Caco-2 (cell line): Measurements from ENCODE around the gene EHMT1. TPM values are rescaled to one million over a fixed set of nuclear protein-coding genes. Genes with fewer than 3 reads are reported as not detected.

Source experiments
- BruUV-seq: library from RNA; stranded (reverse); fragments of 400-500 nt; replicated peaks from 2 replicates; lab custom pipeline; 2021; lab: Mats Ljungman, UMichigan
- CTCF ChIA-PET: fragments of 300-600 bp; sonication (Branson Sonifier 250); formaldehyde crosslinking; loops from one replicate; lab custom pipeline; 2022; ENCODE audit warnings: antibody characterized with exemption; lab: Charles Lee
- POLR2A ChIA-PET: fragments of 300-600 bp; sonication (Branson Sonifier 250); formaldehyde crosslinking; loops from one replicate; lab custom pipeline; 2022; ENCODE audit warnings: antibody characterized with exemption; lab: Charles Lee
- DNase-seq, 2 experiments: peaks; one replicate each; pipeline versions ENCODE4 v3.0.0 to v3.0.0-alpha.2; 2020 to 2022
- H3K27me3 ChIP-seq: replicated peaks from 2 replicates; pipeline ENCODE4 v1.6.0; 2011; ENCODE audit warnings: low read length; ENCODE audit not compliant: control insufficient read depth, insufficient read depth
- H3K36me3 ChIP-seq: 2 replicates; pipeline ENCODE4 v1.5.1; 2011; ENCODE audit warnings: low read length; ENCODE audit not compliant: control insufficient read depth, insufficient read depth
- H3K4me1 ChIP-seq: fragments of 250-450 bp; sonication (Bioruptor Pico); 2 replicates; pipeline ENCODE4 v1.5.1; 2020; ENCODE audit warnings: mild to moderate bottlenecking
- H3K4me3 ChIP-seq: 2 replicates; pipeline ENCODE4 v1.5.1; 2011; ENCODE audit warnings: low read depth, mild to moderate bottlenecking, control low read depth, low read length
- H3K9me3 ChIP-seq: fragments of 250-450 bp; sonication (Bioruptor Pico); 2 replicates; pipeline ENCODE4 v1.5.1; 2020; ENCODE audit warnings: mild to moderate bottlenecking, moderate library complexity
- H3K27ac Mint-ChIP-seq: one replicate; pipeline ENCODE4 v1.8.0; 2022; ENCODE audit warnings: mixed read lengths; ENCODE audit not compliant: unreplicated experiment
- H3K27me3 Mint-ChIP-seq: one replicate; pipeline ENCODE4 v1.8.0; 2022; ENCODE audit warnings: mixed read lengths; ENCODE audit not compliant: insufficient read depth, unreplicated experiment
- H3K36me3 Mint-ChIP-seq: one replicate; pipeline ENCODE4 v1.8.0; 2022; ENCODE audit warnings: mild to moderate bottlenecking, mixed read lengths; ENCODE audit not compliant: insufficient read depth, unreplicated experiment
- H3K4me1 Mint-ChIP-seq: one replicate; pipeline ENCODE4 v1.8.0; 2022; ENCODE audit warnings: low read depth, mixed read lengths; ENCODE audit not compliant: unreplicated experiment
- H3K4me3 Mint-ChIP-seq: one replicate; pipeline ENCODE4 v1.8.0; 2022; ENCODE audit warnings: mild to moderate bottlenecking, moderate library complexity, mixed read lengths; ENCODE audit not compliant: unreplicated experiment
- H3K9me3 Mint-ChIP-seq: one replicate; pipeline ENCODE4 v1.8.0; 2022; ENCODE audit warnings: mixed read lengths; ENCODE audit not compliant: unreplicated experiment
- CTCF ChIP-seq, 2 experiments: fragments of 200-600 bp in 1 of 2; IDR thresholded peaks; 1 replicate in 1 of 2; 2 replicates in 1 of 2; pipeline versions ENCODE4 v1.5.1 to v1.8.0; 2011 to 2022; ENCODE audit warnings: antibody characterized with exemption in 1 of 2, control low read depth in 1 of 2, inconsistent platforms in 1 of 2, low read depth in 1 of 2, low read length in 1 of 2, mild to moderate bottlenecking in 1 of 2, moderate library complexity in 1 of 2; ENCODE audit not compliant: insufficient read depth in 1 of 2, severe bottlenecking in 1 of 2, unreplicated experiment in 1 of 2
- intact Hi-C: fragments of 100-400 bp; cut with micrococcal nuclease; formaldehyde crosslinking; loops from one replicate; pipeline ENCODE4 v1.10.0; 2022; ENCODE audit not compliant: unreplicated experiment
- total RNA-seq: library from RNA; stranded (reverse); gene quantifications from 2 replicates; pipeline ENCODE4 v1.2.3, GENCODE V29; 2022

The EHMT1 gene
- total RNA-seq, 1 experiment from 2014 or later: 92.9 TPM

GRCh38 chr9:137574192-137574591 lies 44.6 kb upstream of the EHMT1 start:
- no peaks in the 10 kb centered on the region for H3K4me1 Mint-ChIP-seq
- no peaks in the 10 kb centered on the region for H3K9me3 ChIP-seq
- no peak overlapping the region for H3K4me3 Mint-ChIP-seq
- peaks cover 12% of the 10 kb centered on the region for H3K4me1 ChIP-seq
- no peaks in the 10 kb centered on the region for H3K27me3 ChIP-seq
- no peaks in the 10 kb centered on the region for H3K27me3 Mint-ChIP-seq
- no peak for DNase-seq
- no peaks in the 10 kb centered on the region; the same call in 1 of the 2 replicates for H3K36me3 ChIP-seq
- H3K4me3 ChIP-seq: no peak overlapping the region
- POLR2A ChIA-PET: no interaction called here
- no peaks in the 10 kb centered on the region for H3K9me3 Mint-ChIP-seq
- peaks cover 85% of the 10 kb centered on the region for H3K36me3 Mint-ChIP-seq
- CTCF ChIA-PET: no interaction called here
- BruUV-seq: no TSS peak
- intact Hi-C loops: no loop called here
- H3K27ac Mint-ChIP-seq: no peak overlapping the region
- TF ChIP-seq CTCF (IDR thresholded peaks at IDR 0.05; ENCODE audit: insufficient read depth in 1 of 2, low read depth in 1 of 2, low read length in 1 of 2, severe bottlenecking in 1 of 2, unreplicated experiment in 1 of 2): no peak

- H3K4me3 Mint-ChIP-seq: no peak overlapping the region
- peaks cover 82% of the 10 kb centered on the region for H3K36me3 Mint-ChIP-seq
- no peak for DNase-seq
- no peaks in the 10 kb centered on the region; the same call in 1 of the 2 replicates for H3K36me3 ChIP-seq
- CTCF ChIA-PET: no interaction called here
- H3K27me3 Mint-ChIP-seq: no peaks in the 10 kb centered on the region
- BruUV-seq: no TSS peak
- no peaks in the 10 kb centered on the region for H3K27me3 ChIP-seq
- POLR2A ChIA-PET: no interaction called here
- no peaks in the 10 kb centered on the region for H3K9me3 Mint-ChIP-seq
- no peaks in the 10 kb centered on the region for H3K4me1 Mint-ChIP-seq
- H3K27ac Mint-ChIP-seq: peak overlapping the region; percentile 24
- peaks cover 13% of the 10 kb centered on the region for H3K4me1 ChIP-seq
- no peaks in the 10 kb centered on the region for H3K9me3 ChIP-seq
- intact Hi-C loops: no loop called here
- no peak for TF ChIP-seq CTCF (IDR thresholded peaks at IDR 0.05; ENCODE audit: insufficient read depth in 1 of 2, low read depth in 1 of 2, low read length in 1 of 2, severe bottlenecking in 1 of 2, unreplicated experiment in 1 of 2)
- H3K4me3 ChIP-seq: no peak overlapping the region
Measured at GRCh38 chr9:137575364-137575715, 43.5 kb upstream of the EHMT1 start.

- peak overlapping the region; percentile 24 for H3K27ac Mint-ChIP-seq
- no peaks in the 10 kb centered on the region for H3K9me3 ChIP-seq
- H3K36me3 Mint-ChIP-seq: peaks cover 77% of the 10 kb centered on the region
- H3K27me3 Mint-ChIP-seq: no peaks in the 10 kb centered on the region
- H3K4me3 ChIP-seq: no peak overlapping the region
- CTCF ChIA-PET: no interaction called here
- no peaks in the 10 kb centered on the region for H3K9me3 Mint-ChIP-seq
- no peak overlapping the region for H3K4me3 Mint-ChIP-seq
- no peaks in the 10 kb centered on the region for H3K27me3 ChIP-seq
- no peaks in the 10 kb centered on the region; the same call in 1 of the 2 replicates for H3K36me3 ChIP-seq
- DNase-seq: no peak
- no peak for TF ChIP-seq CTCF (IDR thresholded peaks at IDR 0.05; ENCODE audit: insufficient read depth in 1 of 2, low read depth in 1 of 2, low read length in 1 of 2, severe bottlenecking in 1 of 2, unreplicated experiment in 1 of 2)
- POLR2A ChIA-PET: no interaction called here
- no TSS peak for BruUV-seq
- H3K4me1 ChIP-seq: peaks cover 13% of the 10 kb centered on the region
- no peaks in the 10 kb centered on the region for H3K4me1 Mint-ChIP-seq
- intact Hi-C loops: no loop called here
Measured at GRCh38 chr9:137575716-137576411, 42.9 kb upstream of the EHMT1 start.
